Erythroblast (primary cell): ENCODE results near the gene SNRPF.

Source experiments
- GATA1 ChIP-seq: IDR thresholded peaks from 2 replicates; pipeline ENCODE4 v1.6.1; 2011; ENCODE audit warnings: low read depth, mild to moderate bottlenecking, control low read depth, low read length, moderate library complexity
- POLR2A ChIP-seq: IDR thresholded peaks from 2 replicates; pipeline ENCODE4 v1.6.1; 2011; ENCODE audit warnings: mild to moderate bottlenecking, low read length

GRCh38 chr12:95877622-95878021 is 18.9 kb downstream of the SNRPF start:
- TF ChIP-seq POLR2A (no peak), GATA1 (no peak)
